Measurements from ENCODE around the gene TNRC18.

DNA sequence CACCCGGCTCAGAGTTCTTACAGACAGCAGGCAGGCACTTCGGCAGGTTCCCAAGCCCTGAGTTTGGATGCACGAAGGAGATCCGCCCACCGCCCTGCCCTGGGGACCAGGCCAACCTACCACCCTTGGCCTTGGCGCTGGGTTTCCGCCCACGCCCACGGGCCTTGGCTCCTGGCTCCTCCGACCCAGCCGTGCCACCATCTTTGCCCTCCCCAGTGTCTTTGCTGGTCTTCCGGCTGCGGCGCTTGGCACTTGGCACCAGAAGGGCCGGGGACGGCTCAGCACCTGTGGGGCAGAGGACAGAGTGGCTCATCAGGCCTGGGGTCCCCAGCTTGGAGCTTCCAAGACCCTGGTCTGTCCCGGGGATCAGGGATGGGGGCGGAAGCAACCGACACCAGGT is 108.8 kb downstream of the TNRC18 start:
- TF ChIP-seq TAF1 (IDR thresholded peaks at IDR 0.05; ENCODE audit: low read depth) (no peak), EP300 (IDR thresholded peaks at IDR 0.05; ENCODE audit: borderline replicate concordance) (no peak), CEBPB (IDR thresholded peaks at IDR 0.05) (no peak)
- TF ChIP-seq, protein P1, sequence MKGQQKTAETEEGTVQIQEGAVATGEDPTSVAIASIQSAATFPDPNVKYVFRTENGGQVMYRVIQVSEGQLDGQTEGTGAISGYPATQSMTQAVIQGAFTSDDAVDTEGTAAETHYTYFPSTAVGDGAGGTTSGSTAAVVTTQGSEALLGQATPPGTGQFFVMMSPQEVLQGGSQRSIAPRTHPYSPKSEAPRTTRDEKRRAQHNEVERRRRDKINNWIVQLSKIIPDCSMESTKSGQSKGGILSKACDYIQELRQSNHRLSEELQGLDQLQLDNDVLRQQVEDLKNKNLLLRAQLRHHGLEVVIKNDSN (IDR thresholded peaks at IDR 0.05): no peak

Data from Ishikawa (cell line).